Erythroblast (primary cell): ENCODE results near the gene IGFBP5.

Source experiments
- GATA1 ChIP-seq: IDR thresholded peaks from 2 replicates; pipeline ENCODE4 v1.6.1; 2011; ENCODE audit warnings: low read depth, mild to moderate bottlenecking, control low read depth, low read length, moderate library complexity
- POLR2A ChIP-seq: IDR thresholded peaks from 2 replicates; pipeline ENCODE4 v1.6.1; 2011; ENCODE audit warnings: mild to moderate bottlenecking, low read length

DNA sequence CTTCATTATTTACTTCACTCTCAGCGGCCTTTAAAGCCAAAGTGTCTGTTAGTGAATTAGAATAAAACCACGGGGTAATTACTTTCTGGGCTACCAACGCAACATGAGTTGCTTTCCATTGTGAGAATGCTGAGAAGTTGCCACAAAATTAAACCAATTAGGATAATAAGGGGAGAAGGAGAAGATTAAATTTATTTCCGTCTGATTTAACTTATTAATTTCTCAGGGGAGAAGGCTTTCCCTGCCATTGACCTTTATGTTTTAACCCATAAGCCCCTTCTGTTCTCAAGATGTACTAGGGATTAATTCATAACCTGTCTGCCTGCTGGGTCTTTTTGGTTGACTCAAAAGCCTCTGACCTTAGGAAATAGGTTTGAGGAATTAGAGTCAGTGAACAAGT, 42.3 kb upstream of the IGFBP5 start:
- TF ChIP-seq POLR2A (no peak), GATA1 (no peak)
